IMR-90 (cell line): Measurements from ENCODE around the gene ANTXR1. TPM values are rescaled to one million over a fixed set of nuclear protein-coding genes. Genes with fewer than 3 reads are reported as not detected.

Source experiments
- ATAC-seq: fragments of 200-7000 bp; cut with Tn5 transposase; 2 replicates; pipeline ENCODE4 v1.9.1; 2020; ENCODE audit warnings: low read depth, mild to moderate bottlenecking, moderate library complexity
- BruUV-seq: library from RNA; stranded (reverse); fragments of 400-500 nt; replicated peaks from 2 replicates; lab custom pipeline; 2021; lab: Mats Ljungman, UMichigan
- CTCF ChIA-PET: fragments of 300-600 bp; formaldehyde crosslinking; extraction: SDS; loops from one replicate; lab custom pipeline; 2021; ENCODE audit warnings: antibody characterized with exemption; lab: Yijun Ruan, JAX
- POLR2A ChIA-PET: fragments of 300-600 bp; sonication (Branson Sonifier 250); formaldehyde crosslinking; loops from one replicate; lab custom pipeline; 2022; ENCODE audit warnings: antibody characterized with exemption; ENCODE audit not compliant: unreplicated experiment; lab: Charles Lee
- DNase-seq: peaks from one replicate; pipeline ENCODE4 v3.0.0; 2013
- H2AFZ ChIP-seq: replicated peaks from 2 replicates; pipeline ENCODE3; 2013; ENCODE audit warnings: low read length, mild to moderate bottlenecking; ENCODE audit not compliant: poor library complexity
- H2AK5ac ChIP-seq: 2 replicates; pipeline ENCODE4 v1.6.1; 2013; ENCODE audit warnings: low read depth, low read length, inconsistent platforms
- H2AK9ac ChIP-seq: replicated peaks from 2 replicates; pipeline ENCODE3; 2013; ENCODE audit warnings: mild to moderate bottlenecking, low read depth, low read length, moderate library complexity; ENCODE audit not compliant: poor library complexity
- H2BK120ac ChIP-seq: 2 replicates; pipeline ENCODE4 v1.6.1; 2013; ENCODE audit warnings: low read depth, low read length, inconsistent platforms
- H2BK15ac ChIP-seq: 3 replicates; pipeline ENCODE4 v1.6.1; 2013; ENCODE audit warnings: low read depth, low read length, inconsistent platforms
- H2BK20ac ChIP-seq: 2 replicates; pipeline ENCODE4 v1.6.1; 2013; ENCODE audit warnings: low read depth, mild to moderate bottlenecking, inconsistent platforms, low read length, moderate library complexity
- H2BK5ac ChIP-seq: 2 replicates; pipeline ENCODE4 v1.6.1; 2013; ENCODE audit warnings: mild to moderate bottlenecking, low read depth, low read length, inconsistent platforms; ENCODE audit not compliant: poor library complexity, severe bottlenecking
- H3K14ac ChIP-seq: replicated peaks from 2 replicates; pipeline ENCODE4 v1.6.1; 2013; ENCODE audit warnings: low read depth, low read length, inconsistent platforms
- H3K18ac ChIP-seq: 2 replicates; pipeline ENCODE4 v1.6.1; 2013; ENCODE audit warnings: low read depth, low read length, control low read depth
- H3K23ac ChIP-seq: 2 replicates; pipeline ENCODE4 v1.6.1; 2013; ENCODE audit warnings: low read depth, low read length, inconsistent platforms
- H3K27ac ChIP-seq: 2 replicates; pipeline ENCODE4 v1.5.1; 2013; ENCODE audit warnings: mild to moderate bottlenecking, control low read depth, low read length; ENCODE audit not compliant: insufficient read depth
- H3K27me3 ChIP-seq: 2 replicates; pipeline ENCODE4 v1.6.1; 2013; ENCODE audit warnings: low read length; ENCODE audit not compliant: control insufficient read depth, insufficient read depth
- H3K36me3 ChIP-seq: 2 replicates; pipeline ENCODE4 v1.6.1; 2013; ENCODE audit warnings: low read length, mixed read lengths; ENCODE audit not compliant: control insufficient read depth, insufficient read depth
- H3K4ac ChIP-seq: 2 replicates; pipeline ENCODE4 v1.6.1; 2013; ENCODE audit warnings: low read depth, low read length, inconsistent platforms
- H3K4me1 ChIP-seq: 2 replicates; pipeline ENCODE4 v1.6.1; 2013; ENCODE audit warnings: low read length, mixed read lengths; ENCODE audit not compliant: control insufficient read depth, insufficient read depth
- H3K4me2 ChIP-seq: 2 replicates; pipeline ENCODE4 v1.6.1; 2013; ENCODE audit warnings: low read depth, mild to moderate bottlenecking, control low read depth, low read length, moderate library complexity
- H3K4me3 ChIP-seq: 2 replicates; pipeline ENCODE4 v1.5.1; 2013; ENCODE audit warnings: low read depth, mild to moderate bottlenecking, control low read depth, low read length, moderate library complexity; ENCODE audit not compliant: insufficient read depth
- H3K56ac ChIP-seq: 2 replicates; pipeline ENCODE4 v1.6.1; 2013; ENCODE audit warnings: low read length, inconsistent platforms; ENCODE audit not compliant: insufficient read depth; ENCODE audit errors: extremely low read depth
- H3K79me1 ChIP-seq, 2 experiments: 2 replicates each; pipeline ENCODE4 v1.6.1; 2013; ENCODE audit warnings: low read length in 2 of 2, inconsistent platforms in 1 of 2, low read depth in 1 of 2
- H3K9ac ChIP-seq: 2 replicates; pipeline ENCODE4 v1.6.1; 2013; ENCODE audit warnings: low read depth, low read length, control low read depth
- H3K9me1 ChIP-seq: 2 replicates; pipeline ENCODE4 v1.6.1; 2013; ENCODE audit warnings: low read length, inconsistent platforms; ENCODE audit not compliant: insufficient read depth
- H3K9me3 ChIP-seq: 2 replicates; pipeline ENCODE4 v1.6.1; 2013; ENCODE audit warnings: low read length; ENCODE audit not compliant: control insufficient read depth, insufficient read depth
- H4K20me1 ChIP-seq: 2 replicates; pipeline ENCODE4 v1.6.1; 2013; ENCODE audit warnings: low read length, inconsistent platforms; ENCODE audit not compliant: insufficient read depth
- H4K5ac ChIP-seq: 2 replicates; pipeline ENCODE4 v1.6.1; 2013; ENCODE audit warnings: mild to moderate bottlenecking, low read depth, low read length, control low read depth
- H4K8ac ChIP-seq, 2 experiments: 2 replicates each; pipeline ENCODE4 v1.6.1; 2013; ENCODE audit warnings: low read depth in 2 of 2, low read length in 2 of 2, control low read depth in 1 of 2, inconsistent platforms in 1 of 2
- H4K91ac ChIP-seq: 2 replicates; pipeline ENCODE4 v1.6.1; 2013; ENCODE audit warnings: low read depth, low read length, inconsistent platforms; ENCODE audit not compliant: insufficient read depth
- CEBPB ChIP-seq: IDR thresholded peaks from 2 replicates; pipeline ENCODE4 v1.6.1; 2012; ENCODE audit warnings: low read depth, low read length, improper control_type of control experiment
- RCOR1 ChIP-seq: IDR thresholded peaks from 2 replicates; pipeline ENCODE4 v1.6.1; 2012; ENCODE audit warnings: mild to moderate bottlenecking, low read length, improper control_type of control experiment; ENCODE audit not compliant: insufficient replicate concordance
- WGBS, 2 experiments: methylation state at CpG; one replicate each; pipeline versions ENCODE4 v1.1.5 to v1.1.7; 2013; ENCODE audit warnings: missing lambda C conversion rate in 2 of 2; ENCODE audit not compliant: insufficient read length in 1 of 2; ENCODE audit errors: extremely low coverage in 2 of 2; 5-methylcytosine and 5-hydroxymethylcytosine counted together
- dilution Hi-C: fragments of 300-500 bp; cut with HindIII; formaldehyde crosslinking; loops from one replicate; pipeline ENCODE4 v1.14.3; 2018; ENCODE audit warnings: low sequenced_read_pairs; ENCODE audit not compliant: unreplicated experiment
- in situ Hi-C: fragments of 300-500 bp; cut with MboI; formaldehyde crosslinking; loops from 3 replicates; pipeline ENCODE4 v1.14.3; 2019; ENCODE audit warnings: low sequenced_read_pairs, inconsistent platforms, mixed read lengths
- intact Hi-C: fragments of 100-400 bp; cut with micrococcal nuclease; formaldehyde crosslinking; loops from 2 replicates; pipeline ENCODE4 v1.10.0; 2022
- polyA plus RNA-seq, 3 experiments: library from polyadenylated mRNA; depleted of rRNA; stranded (reverse); fragments of >200 nt; gene quantifications; 2 replicates each; pipeline ENCODE4 v1.2.3, GENCODE V29; 2012; ENCODE audit warnings: low replicate concordance in 1 of 3
- total RNA-seq: library from RNA; depleted of rRNA; stranded (reverse); fragments of >200 nt; gene quantifications from 2 replicates; pipeline ENCODE4 v1.2.3, GENCODE V29; 2012

Gene ANTXR1
- total and polyA plus RNA-seq, 2 of the 4 experiments (the other 2 are of a cell fraction): 27.2 to 36.9 TPM

GRCh38 chr2:69138793-69139459 lies 125.9 kb downstream of the ANTXR1 start:
- Histone ChIP-seq H2BK120ac (peak overlapping the region; percentile 21), H2AFZ (no peak overlapping the region), H3K79me1 (peaks cover 14 to 35% of the 10 kb centered on the region in 2 experiments; a peak in 3 of 4 replicates), H2BK15ac (peak overlapping the region; percentile 5; the same call in 1 of the 3 replicates), H4K91ac (peak overlapping the region; percentile 14; the same call in 1 of the 2 replicates), H4K8ac (peak overlapping the region in 1 of 2 experiments; percentile 47; a peak in 2 of 4 replicates), H4K20me1 (peaks cover 7% of the 10 kb centered on the region; the same call in 1 of the 2 replicates), H3K27ac (peak overlapping the region; percentile 1; the same call in 1 of the 2 replicates), H2BK20ac (peak overlapping the region; percentile 6), H3K4ac (peak overlapping the region; percentile 59), H3K9me1 (peaks cover 10% of the 10 kb centered on the region; the same call in 1 of the 2 replicates), H3K4me1 (peaks cover 6% of the 10 kb centered on the region), H3K18ac (no peak overlapping the region; the same call in 1 of the 2 replicates), H3K9me3 (no peaks in the 10 kb centered on the region), H3K4me2 (peak overlapping the region; percentile 56; the same call in 1 of the 2 replicates), H3K27me3 (no peaks in the 10 kb centered on the region), H3K14ac (peak overlapping the region; percentile 39; the same call in 1 of the 2 replicates), H2AK9ac (no peak overlapping the region), H4K5ac (no peak overlapping the region; the same call in 1 of the 2 replicates), H3K9ac (no peak overlapping the region; the same call in 1 of the 2 replicates), H3K56ac (peak overlapping the region; percentile 73; the same call in 1 of the 2 replicates), H3K36me3 (peaks cover 10% of the 10 kb centered on the region), H3K4me3 (no peak overlapping the region), H2BK5ac (peak overlapping the region; percentile 89), H2AK5ac (0 out of 2 replicates have a peak overlapping the region, but pooled peaks have one; percentile 36), H3K23ac (peak overlapping the region; percentile 16; the same call in 1 of the 2 replicates)
- CTCF ChIA-PET: no interaction called here
- in situ Hi-C loops (no loop called here), intact Hi-C loops (no loop called here), dilution Hi-C loops (no loop called here)
- WGBS, 2 experiments: no CpG with 5 or more reads among the region's 1 CpG
- POLR2A ChIA-PET: no interaction called here
- ATAC-seq (peak; percentile 83), DNase-seq (peak; percentile 88)
- no TSS peak for BruUV-seq
- TF ChIP-seq CEBPB: peak; percentile 39; the same call in 1 of the 2 replicates
- no peak for TF ChIP-seq RCOR1
